Spleen (tissue), 11 donors: ENCODE measurements around the gene TOB2. TPM values are rescaled to one million over a fixed set of nuclear protein-coding genes. Genes with fewer than 3 reads are reported as not detected.

Experiments
- DNase-seq: peaks from one replicate; pipeline ENCODE4 v3.0.0-alpha.2; 2020
- H3K27ac ChIP-seq, 8 donors: fragments of 200-600 bp; sonication (generic) in 7 of 8; 1 replicate in 4 of 8; 2 replicates in 4 of 8; pipeline versions ENCODE4 v1.5.0 to v1.8.0; 2016 to 2021; ENCODE audit warnings: inconsistent platforms in 4 of 8, mild to moderate bottlenecking in 4 of 8, moderate library complexity in 1 of 8
- H3K27me3 ChIP-seq, 7 donors: fragments of 200-600 bp; sonication (generic) in 6 of 7; replicated peaks in 1 of 7; 1 replicate in 4 of 7; 2 replicates in 3 of 7; pipeline versions ENCODE4 v1.5.0 to v1.8.0; 2016 to 2021; ENCODE audit warnings: inconsistent platforms in 3 of 7, mild to moderate bottlenecking in 1 of 7
- H3K36me3 ChIP-seq, 6 donors: fragments of 200-600 bp; sonication (generic) in 5 of 6; 1 replicate in 4 of 6; 2 replicates in 2 of 6; pipeline versions ENCODE4 v1.5.0 to v1.8.0; 2016 to 2021; ENCODE audit warnings: inconsistent platforms in 2 of 6
- H3K4me1 ChIP-seq, 6 donors: fragments of 200-600 bp; sonication (generic) in 5 of 6; 1 replicate in 3 of 6; 2 replicates in 3 of 6; pipeline versions ENCODE4 v1.5.0 to v1.8.0; 2016 to 2021; ENCODE audit warnings: inconsistent platforms in 3 of 6
- H3K4me3 ChIP-seq, 8 donors: fragments of 200-600 bp; sonication (generic) in 7 of 8; 1 replicate in 4 of 8; 2 replicates in 4 of 8; pipeline versions ENCODE4 v1.5.0 to v1.8.0; 2016 to 2021; ENCODE audit warnings: inconsistent platforms in 4 of 8, mild to moderate bottlenecking in 4 of 8, moderate library complexity in 2 of 8
- H3K9me3 ChIP-seq, 8 donors: fragments of 200-600 bp; sonication (generic) in 7 of 8; 1 replicate in 4 of 8; 2 replicates in 4 of 8; pipeline versions ENCODE4 v1.5.0 to v1.8.0; 2016 to 2021; ENCODE audit warnings: inconsistent platforms in 4 of 8
- POLR2A ChIP-seq, 3 donors: fragments of 450-650 bp; IDR thresholded peaks; one replicate each; pipeline ENCODE4 v1.5.1; 2017; ENCODE audit warnings: antibody characterized with exemption in 3 of 3, mild to moderate bottlenecking in 1 of 3
- POLR2AphosphoS5 ChIP-seq, 3 donors: sonication (generic); formaldehyde crosslinking; IDR thresholded peaks; one replicate each; pipeline ENCODE4 v1.5.1; 2017; ENCODE audit warnings: antibody characterized with exemption in 3 of 3
- WGBS, 5 donors: extraction: QIAGEN DNeasy Blood & Tissue Kit in 3 of 5; methylation state at CpG; one replicate each; pipeline versions ENCODE4 v1.1.5 to v1.1.7; 2013 to 2018; 5-methylcytosine and 5-hydroxymethylcytosine counted together
- intact Hi-C: fragments of 100-400 bp; cut with DNase I; formaldehyde crosslinking; loops from one replicate; pipeline ENCODE4 v1.15.0; 2023; ENCODE audit warnings: low total_unique reads
- polyA plus RNA-seq, 3 donors: library from polyadenylated mRNA; stranded (reverse); fragments of 200-250 nt; gene quantifications; one replicate each; pipeline ENCODE4 v1.2.1, GENCODE V29; 2013
- total RNA-seq, 7 donors: library from RNA; depleted of rRNA in 3 of 7; stranded (reverse); fragments of >200 nt in 3 of 7; fragmentation: NEBNext Ultra II Directional in 4 of 7; extraction: Animal tissue kit (Norgen Biotek cat#: 25700) in 4 of 7; gene quantifications; one replicate each; pipeline versions ENCODE4 v1.1.0 to v1.2.1, GENCODE V29; 2016 to 2021
- TF ChIP-seq, protein P1 (sequence below), 11 experiments: fragments of 200-600 bp in 7 of 11; fragments of 450-650 bp in 4 of 11; sonication (generic) in 4 of 11; IDR thresholded peaks in 8 of 11; conservative IDR thresholded peaks in 3 of 11; 1 replicate in 7 of 11; 2 replicates in 4 of 11; pipeline versions ENCODE4 v1.4.0 to v1.8.0; 2016 to 2021; ENCODE audit warnings: antibody characterized with exemption in 11 of 11, inconsistent platforms in 4 of 11, mild to moderate bottlenecking in 1 of 11
- donor health status: healthy with polysubstance abuse.
- donor health status: DM: no; HTN: no; CAD: no; lungs with moderate emphysema.
- donor health status: DM: no; HTN: no; CAD: no.
- donor health status: Bipolar disorder and iron deficiency.
- donor health status: healthy.
- donor health status: DM: no; HTN: no; CAD: no.
- donor health status: DM: yes; HTN: yes; CAD: no.

The TOB2 gene
- total and polyA plus RNA-seq, 10 donors: 7.5 to 52.4 (median 42.3) TPM

DNA sequence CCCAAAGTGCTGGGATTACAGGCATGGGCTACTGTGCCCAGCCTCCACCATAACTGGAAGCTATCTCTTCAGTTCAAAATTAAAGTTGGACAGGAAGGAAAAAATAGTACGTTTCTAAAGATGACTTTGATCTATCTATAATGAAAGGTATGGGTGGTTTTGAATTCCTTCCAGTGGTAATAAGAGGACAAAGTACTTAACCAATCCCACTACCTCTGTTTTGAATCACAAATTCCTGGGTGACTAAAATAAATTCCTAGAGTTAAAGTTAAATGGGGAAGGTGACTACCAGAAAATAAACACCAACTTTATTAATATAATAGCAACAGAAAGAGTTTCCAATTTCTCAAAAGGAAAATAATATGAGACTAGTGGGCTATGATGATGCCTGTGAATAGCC lies 12.8 kb upstream of the TOB2 start:
- no peak for DNase-seq
- H3K4me1 ChIP-seq: peaks cover 0 to 19% (median 4%) of the 10 kb centered on the region in 6 donors
- H3K27me3 ChIP-seq: no peaks in the 10 kb centered on the region
- peaks cover 4 to 84% (median 63%) of the 10 kb centered on the region in 6 donors for H3K36me3 ChIP-seq
- H3K4me3 ChIP-seq: no peak overlapping the region
- TF ChIP-seq, protein P1, sequence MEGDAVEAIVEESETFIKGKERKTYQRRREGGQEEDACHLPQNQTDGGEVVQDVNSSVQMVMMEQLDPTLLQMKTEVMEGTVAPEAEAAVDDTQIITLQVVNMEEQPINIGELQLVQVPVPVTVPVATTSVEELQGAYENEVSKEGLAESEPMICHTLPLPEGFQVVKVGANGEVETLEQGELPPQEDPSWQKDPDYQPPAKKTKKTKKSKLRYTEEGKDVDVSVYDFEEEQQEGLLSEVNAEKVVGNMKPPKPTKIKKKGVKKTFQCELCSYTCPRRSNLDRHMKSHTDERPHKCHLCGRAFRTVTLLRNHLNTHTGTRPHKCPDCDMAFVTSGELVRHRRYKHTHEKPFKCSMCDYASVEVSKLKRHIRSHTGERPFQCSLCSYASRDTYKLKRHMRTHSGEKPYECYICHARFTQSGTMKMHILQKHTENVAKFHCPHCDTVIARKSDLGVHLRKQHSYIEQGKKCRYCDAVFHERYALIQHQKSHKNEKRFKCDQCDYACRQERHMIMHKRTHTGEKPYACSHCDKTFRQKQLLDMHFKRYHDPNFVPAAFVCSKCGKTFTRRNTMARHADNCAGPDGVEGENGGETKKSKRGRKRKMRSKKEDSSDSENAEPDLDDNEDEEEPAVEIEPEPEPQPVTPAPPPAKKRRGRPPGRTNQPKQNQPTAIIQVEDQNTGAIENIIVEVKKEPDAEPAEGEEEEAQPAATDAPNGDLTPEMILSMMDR (IDR thresholded peaks at IDR 0.05 in 8 of 11, conservative IDR thresholded peaks at IDR 0.05 in 3 of 11): no peak
- intact Hi-C loops: no loop called here
- H3K9me3 ChIP-seq: no peaks in the 10 kb centered on the region
- H3K27ac ChIP-seq: no peak overlapping the region
- 58 to 77% (median 64%) methylated on average over 1 of the region's 1 CpG for WGBS, 5 donors

DNA sequence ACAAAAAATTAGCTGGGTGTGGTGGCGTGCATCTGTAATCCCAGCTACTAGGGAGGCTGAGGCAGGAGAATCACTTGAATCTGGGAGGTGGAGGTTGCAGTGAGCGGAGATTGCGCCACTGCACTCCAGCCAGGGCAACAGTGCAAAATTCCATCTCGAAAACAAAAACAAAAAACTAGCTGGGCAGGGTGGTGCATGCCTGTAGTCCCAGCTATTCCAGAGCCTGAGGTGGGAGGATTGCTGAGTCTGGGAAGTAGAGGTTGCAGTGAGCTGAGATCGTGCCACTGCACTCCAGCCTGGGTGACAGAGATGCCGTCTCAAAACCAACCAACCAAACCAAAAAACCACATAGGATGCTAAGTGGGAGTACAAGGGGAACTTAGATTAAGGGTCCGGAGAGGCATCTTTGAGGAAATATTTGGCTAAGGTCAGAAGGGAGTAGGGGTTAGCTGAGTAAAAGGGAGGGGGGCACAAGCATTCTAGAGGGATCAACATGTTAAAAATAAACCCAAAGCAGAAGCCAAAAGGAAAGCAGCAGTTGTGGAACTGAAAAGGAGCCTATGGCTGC lies 11.6 kb upstream of the TOB2 start:
- TF ChIP-seq, protein P1 (IDR thresholded peaks at IDR 0.05 in 8 of 11, conservative IDR thresholded peaks at IDR 0.05 in 3 of 11): no peak
- TF ChIP-seq POLR2AphosphoS5 (IDR thresholded peaks at IDR 0.05) (no peak), POLR2A (IDR thresholded peaks at IDR 0.05) (no peak)
- H3K36me3 ChIP-seq: peaks cover 4 to 72% (median 52%) of the 10 kb centered on the region in 6 donors
- WGBS, 5 donors: 64 to 70% (median 65%) methylated on average over 7 of the region's 7 CpGs

DNA sequence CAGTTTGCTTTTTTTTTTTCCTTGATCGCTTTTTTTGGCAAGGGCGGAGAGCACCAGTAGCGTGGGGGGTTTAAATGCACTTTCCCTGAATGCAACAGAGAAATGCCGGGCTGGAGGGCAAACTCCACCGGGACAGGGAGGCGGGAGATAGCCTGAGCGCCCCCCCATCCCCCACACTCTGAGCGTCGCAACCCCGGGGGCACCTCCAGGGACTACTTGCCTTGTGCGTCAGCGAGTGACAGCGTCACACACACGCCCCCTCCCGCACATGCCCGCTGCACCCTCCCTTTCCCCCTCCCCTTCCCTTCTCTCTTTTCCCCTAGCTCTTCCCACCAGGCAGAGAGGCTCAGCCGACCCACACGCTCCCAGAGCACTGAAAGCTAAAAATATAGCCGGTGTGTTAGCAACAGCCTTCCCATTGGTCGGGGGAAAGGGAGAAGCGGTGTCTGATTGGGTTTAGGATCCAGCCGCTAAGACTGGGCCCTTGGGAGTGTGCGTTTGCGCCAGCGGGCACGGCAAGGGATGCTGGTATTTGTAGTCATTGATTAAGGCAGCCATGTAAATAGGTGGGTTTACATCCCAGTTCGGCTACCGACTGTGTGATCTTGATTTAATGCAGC lies 1.7 kb upstream of the TOB2 start:
- peak; percentile 96 for DNase-seq
- Histone ChIP-seq H3K4me3 (peak overlapping the region; percentile 67 to 98 (median 92)), H3K9me3 (no peaks in the 10 kb centered on the region), H3K4me1 (peaks cover 4 to 36% (median 22%) of the 10 kb centered on the region in 6 donors), H3K27me3 (peaks cover 0 to 3% (median 0%) of the 10 kb centered on the region in 7 donors), H3K36me3 (peaks cover 0 to under 1% (median 0%) of the 10 kb centered on the region in 6 donors), H3K27ac (peak overlapping the region; percentile 94 to 100 (median 99))
- WGBS, 5 donors: 0 to 1% (median 0%) methylated on average over 28 of the region's 28 CpGs
- TF ChIP-seq POLR2AphosphoS5 (IDR thresholded peaks at IDR 0.05) (peak; percentile 93 to 97 (median 93)), POLR2A (IDR thresholded peaks at IDR 0.05) (peak; percentile 66 to 84 (median 76))
- TF ChIP-seq, protein P1 (IDR thresholded peaks at IDR 0.05 in 8 of 11, conservative IDR thresholded peaks at IDR 0.05 in 3 of 11): peak in 1 of 11 experiments; percentile 7
- intact Hi-C loops: no loop called here

More for the DNA sequence above, 11.6 kb upstream of the TOB2 start:
- peak; percentile 6 for DNase-seq
- Histone ChIP-seq H3K27ac (no peak overlapping the region), H3K4me3 (no peak overlapping the region), H3K9me3 (no peaks in the 10 kb centered on the region), H3K27me3 (no peaks in the 10 kb centered on the region), H3K4me1 (peaks cover 0 to 12% (median 4%) of the 10 kb centered on the region in 6 donors)
- intact Hi-C loops: no loop called here
